Cortex of kidney (tissue), 1 donor: ENCODE results near the gene WWOX.

Experiments
- DNase-seq: peaks from one replicate; lab custom pipeline; 2025; lab: John Stamatoyannopoulos, UW

The WWOX gene

GRCh38 chr16:78396673-78397072 lies 297.2 kb downstream of the WWOX start:
- DNase-seq: no peak

- no peak for DNase-seq
Observed at GRCh38 chr16:78399384-78399783, 299.9 kb downstream of the WWOX start.

GRCh38 chr16:78402833-78403232 lies 303.4 kb downstream of the WWOX start:
- DNase-seq: no peak

- DNase-seq: no peak
Observed at GRCh38 chr16:78405040-78405439, 305.6 kb downstream of the WWOX start.

- DNase-seq: no peak
Observed at GRCh38 chr16:78405833-78406232, 306.4 kb downstream of the WWOX start.

- DNase-seq: no peak
Observed at GRCh38 chr16:78407191-78407590, 307.7 kb downstream of the WWOX start.

- DNase-seq: no peak
Observed at GRCh38 chr16:78413651-78414050, 314.2 kb downstream of the WWOX start.

GRCh38 chr16:78415013-78415412 lies 315.6 kb downstream of the WWOX start:
- DNase-seq: no peak

GRCh38 chr16:78415669-78416068 lies 316.2 kb downstream of the WWOX start:
- no peak for DNase-seq

- no peak for DNase-seq
Observed at GRCh38 chr16:78416400-78416799, 316.9 kb downstream of the WWOX start.

GRCh38 chr16:78421181-78421708 lies 321.8 kb downstream of the WWOX start:
- no peak for DNase-seq

- DNase-seq: no peak
Observed at GRCh38 chr16:78425281-78425680, 325.8 kb downstream of the WWOX start.

- no peak for DNase-seq
Observed at GRCh38 chr16:78425891-78426510, 326.5 kb downstream of the WWOX start.

GRCh38 chr16:78428193-78428592 lies 328.7 kb downstream of the WWOX start:
- no peak for DNase-seq

- DNase-seq: no peak
Observed at GRCh38 chr16:78430281-78430680, 330.8 kb downstream of the WWOX start.

- DNase-seq: no peak
Observed at GRCh38 chr16:78431004-78431670, 331.7 kb downstream of the WWOX start.

GRCh38 chr16:78431701-78432100 lies 332.2 kb downstream of the WWOX start:
- DNase-seq: no peak

GRCh38 chr16:78432451-78432850 lies 333.0 kb downstream of the WWOX start:
- no peak for DNase-seq

- DNase-seq: no peak
Observed at GRCh38 chr16:78433116-78433515, 333.7 kb downstream of the WWOX start.

- DNase-seq: no peak
Observed at GRCh38 chr16:78434401-78434800, 334.9 kb downstream of the WWOX start.

GRCh38 chr16:78435260-78435659 lies 335.8 kb downstream of the WWOX start:
- no peak for DNase-seq

GRCh38 chr16:78436023-78436422 lies 336.6 kb downstream of the WWOX start:
- no peak for DNase-seq

- no peak for DNase-seq
Observed at GRCh38 chr16:78436846-78437245, 337.4 kb downstream of the WWOX start.
